T-helper 2 cell treated with Interferon-gamma antibody and Interleukin-4, amounts not matched to agents 100 ng/mL and 5 ng/mL, for 36 hours (primary cell): ENCODE measurements around the gene PRCD. TPM values are rescaled to one million over a fixed set of nuclear protein-coding genes. Genes with fewer than 3 reads are reported as not detected.
"Not testable (repeated sequence)": the region's sequence is repeated elsewhere in the genome, so short reads cannot be mapped to it uniquely, and the experiment has no call there.

ENCODE experiments used
- intact Hi-C: fragments of 100-400 bp; cut with micrococcal nuclease; formaldehyde crosslinking; loops from one replicate; pipeline ENCODE4 v1.15.1; 2023
- total RNA-seq: library from RNA; stranded (reverse); gene quantifications from 2 replicates; pipeline ENCODE4 v1.2.3, GENCODE V29; 2022

Gene PRCD
- total RNA-seq, 1 donor from 2014 or later: not detected

GRCh38 chr17:76524598-76525512 lies 15.0 kb upstream of the PRCD start:
- intact Hi-C loops: no loop called here

- intact Hi-C loops: not testable (repeated sequence)
Measured at GRCh38 chr17:76525513-76525833, 14.4 kb upstream of the PRCD start.

GRCh38 chr17:76527016-76527415 lies 12.8 kb upstream of the PRCD start:
- intact Hi-C loops: not testable (repeated sequence)

- intact Hi-C loops: no loop called here
Measured at GRCh38 chr17:76527430-76528111, 12.3 kb upstream of the PRCD start.

GRCh38 chr17:76528156-76528527 lies 11.7 kb upstream of the PRCD start:
- intact Hi-C loops: no loop called here

- intact Hi-C loops: no loop called here
Measured at GRCh38 chr17:76528528-76529223, 11.2 kb upstream of the PRCD start.

GRCh38 chr17:76529224-76530094 lies 10.4 kb upstream of the PRCD start:
- intact Hi-C loops: no loop called here

GRCh38 chr17:76530095-76530723 lies 9.6 kb upstream of the PRCD start:
- intact Hi-C loops: no loop called here

GRCh38 chr17:76530811-76531485 lies 8.9 kb upstream of the PRCD start:
- intact Hi-C loops: no loop called here

- intact Hi-C loops: no loop called here
Measured at GRCh38 chr17:76531486-76532038, 8.3 kb upstream of the PRCD start.

- intact Hi-C loops: no loop called here
Measured at GRCh38 chr17:76532072-76532651, 7.7 kb upstream of the PRCD start.

- intact Hi-C loops: not testable (repeated sequence)
Measured at GRCh38 chr17:76533640-76534359, 6.0 kb upstream of the PRCD start.

GRCh38 chr17:76534831-76535732 lies 4.8 kb upstream of the PRCD start:
- intact Hi-C loops: no loop called here

- intact Hi-C loops: no loop called here
Measured at GRCh38 chr17:76535788-76536510, 3.9 kb upstream of the PRCD start.

GRCh38 chr17:76536511-76537287 lies 3.1 kb upstream of the PRCD start:
- intact Hi-C loops: no loop called here

GRCh38 chr17:76537288-76537577 lies 2.6 kb upstream of the PRCD start:
- intact Hi-C loops: no loop called here
